ENCODE data around the gene SURF6.
"Not testable (repeated sequence)": the region's sequence is repeated elsewhere in the genome, so short reads cannot be mapped to it uniquely, and the experiment has no call there.

Gene SURF6

DNA sequence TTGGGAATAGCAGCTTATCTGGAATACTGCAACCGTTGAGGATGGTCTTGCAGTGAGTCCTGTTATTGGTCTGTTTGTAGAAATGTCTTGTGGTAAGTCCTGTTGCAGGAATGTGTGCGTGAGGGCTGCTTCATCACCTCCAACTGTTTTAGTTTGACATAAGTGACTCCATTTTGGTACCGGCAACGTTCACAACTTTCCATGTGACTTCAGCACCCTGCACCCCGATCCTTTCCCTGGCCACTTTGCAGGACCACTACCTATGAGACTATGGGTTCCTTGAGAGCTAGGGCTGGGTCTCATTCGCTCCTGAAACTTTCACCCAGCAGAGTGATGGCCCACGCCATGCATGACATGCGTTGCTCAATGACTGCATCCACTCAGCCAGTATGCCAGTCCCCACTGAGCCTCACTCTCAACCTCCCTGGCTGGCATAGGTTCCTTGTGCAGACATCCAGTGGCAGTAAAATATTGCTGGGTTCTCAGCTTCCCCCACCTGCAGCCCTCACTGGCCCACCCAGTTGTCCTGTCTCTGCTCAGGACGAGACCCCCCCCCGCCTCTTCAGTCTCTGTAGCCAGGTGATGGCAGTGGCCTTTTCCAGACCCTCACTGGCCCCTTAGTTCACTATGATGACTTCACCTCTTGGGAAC is 8.0 kb downstream of the SURF6 start (continued):
- no peak for TF ChIP-seq KLF9 (tag by site-specific recombination; IDR thresholded peaks at IDR 0.05; ENCODE audit: low read depth)

DNA sequence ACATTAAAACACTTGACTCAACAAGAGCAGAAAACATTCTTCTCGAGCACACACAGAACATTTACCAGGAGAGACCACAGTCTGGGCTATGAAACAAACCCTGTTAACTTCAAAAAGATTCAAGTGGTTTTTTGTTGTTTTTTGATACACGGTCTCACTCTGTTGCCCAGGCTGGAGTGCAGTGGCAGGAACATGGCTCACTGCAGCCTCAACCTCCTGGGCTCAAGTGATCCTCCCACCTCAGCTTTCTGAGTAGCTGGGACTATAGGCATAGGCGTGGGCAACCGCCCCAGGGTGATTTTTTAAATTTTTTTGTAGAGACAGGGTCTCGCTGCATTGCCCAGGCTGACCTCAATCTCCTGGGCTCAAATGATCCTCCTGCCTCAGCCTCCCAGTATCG is 9.0 kb downstream of the SURF6 start:
- peaks cover 4 to 24% of the 10 kb centered on the region in 2 experiments; a peak in 2 of 3 replicates for H3K36me3 ChIP-seq (ENCODE audit: control insufficient read depth in 2 of 2, insufficient read depth in 1 of 2, low read length in 2 of 2)
- H3K9me3 ChIP-seq (ENCODE audit: control insufficient read depth, insufficient read depth, low read depth, low read length); H3K4me3 ChIP-seq (ENCODE audit: low read depth, low read length); POLR2A ChIA-PET; H3K27ac ChIP-seq (ENCODE audit: extremely low read depth, low read depth, low read length); H3K4me1 ChIP-seq (ENCODE audit: control insufficient read depth, insufficient read depth, low read length): not testable (repeated sequence)
- CTCF ChIA-PET: interaction anchor here (4.3 to 8.9 kb wide), 3 partner anchors 88 to 146 kb away, joined by 40 to 159 read pairs (median 48); no protein-coding TSS in a partner anchor

DNA sequence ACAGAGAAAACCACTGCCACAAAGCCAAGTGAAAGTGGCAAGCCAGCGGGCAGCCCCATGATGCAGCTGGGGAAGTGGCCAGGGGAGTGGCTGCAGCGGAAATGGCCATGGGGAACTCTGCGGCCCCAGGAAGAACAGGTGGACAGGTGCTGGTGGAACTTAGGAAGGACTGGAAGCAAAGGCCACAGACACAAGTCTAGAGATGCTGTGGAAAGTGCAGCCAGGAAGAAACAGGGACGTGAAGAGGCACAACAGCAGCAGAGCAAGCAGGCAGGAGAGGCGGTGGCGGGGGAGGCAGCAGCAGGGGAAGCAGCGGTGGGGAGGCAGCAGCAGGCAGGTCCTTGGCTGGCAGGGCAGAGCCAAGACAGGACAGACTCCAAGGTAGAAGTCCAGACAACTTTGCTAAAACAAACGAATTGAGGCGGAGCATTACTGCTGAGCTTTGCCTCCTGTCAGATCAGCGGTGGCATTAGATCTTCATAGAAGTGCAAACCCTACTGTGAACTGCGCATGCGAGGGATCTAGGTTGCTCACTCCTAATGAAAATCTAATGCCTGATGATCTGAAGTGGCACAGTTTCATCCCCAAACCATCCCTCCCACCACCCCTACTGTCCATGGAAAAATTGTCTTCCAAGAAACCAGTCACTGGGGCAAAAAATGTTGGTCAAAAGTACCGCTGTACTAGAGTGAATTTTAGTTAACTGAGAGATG is 11.8 kb downstream of the SURF6 start:
- TF ChIP-seq ZBTB8A (tag by site-specific recombination; IDR thresholded peaks at IDR 0.05) (no peak), ZNF214 (tag by site-specific recombination; IDR thresholded peaks at IDR 0.05; ENCODE audit: borderline replicate concordance) (no peak), ZNF555 (tag by site-specific recombination; conservative IDR thresholded peaks at IDR 0.05) (no peak), KLF10 (tag by site-specific recombination; IDR thresholded peaks at IDR 0.05) (no peak), MYNN (tag by site-specific recombination; IDR thresholded peaks at IDR 0.05; ENCODE audit: borderline replicate concordance) (no peak), ZNF664 (tag by site-specific recombination; IDR thresholded peaks at IDR 0.05) (no peak), ZNF266 (tag by site-specific recombination; IDR thresholded peaks at IDR 0.05; ENCODE audit: low read depth) (no peak), ZNF274 (IDR thresholded peaks at IDR 0.05; ENCODE audit: low read length) (no peak), ZNF274 (tag by site-specific recombination; IDR thresholded peaks at IDR 0.05; ENCODE audit: borderline replicate concordance) (no peak), GLIS2 (tag by site-specific recombination; IDR thresholded peaks at IDR 0.05) (no peak), ZNF558 (tag by site-specific recombination; IDR thresholded peaks at IDR 0.05) (no peak)
- TF ChIP-seq, protein P1, sequence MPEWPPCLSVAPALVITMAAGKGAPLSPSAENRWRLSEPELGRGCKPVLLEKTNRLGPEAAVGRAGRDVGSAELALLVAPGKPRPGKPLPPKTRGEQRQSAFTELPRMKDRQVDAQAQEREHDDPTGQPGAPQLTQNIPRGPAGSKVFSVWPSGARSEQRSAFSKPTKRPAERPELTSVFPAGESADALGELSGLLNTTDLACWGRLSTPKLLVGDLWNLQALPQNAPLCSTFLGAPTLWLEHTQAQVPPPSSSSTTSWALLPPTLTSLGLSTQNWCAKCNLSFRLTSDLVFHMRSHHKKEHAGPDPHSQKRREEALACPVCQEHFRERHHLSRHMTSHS (tag by site-specific recombination; IDR thresholded peaks at IDR 0.05): no peak
- Histone ChIP-seq H3K4me1 (ENCODE audit: control insufficient read depth, insufficient read depth, low read length) (no peaks in the 10 kb centered on the region), H3K9me3 (ENCODE audit: control insufficient read depth, insufficient read depth, low read depth, low read length) (no peaks in the 10 kb centered on the region), H3K36me3 (ENCODE audit: control insufficient read depth in 2 of 2, insufficient read depth in 1 of 2, low read length in 2 of 2) (no peaks in the 10 kb centered on the region), H3K27ac (ENCODE audit: extremely low read depth, low read depth, low read length) (no peak overlapping the region), H3K4me3 (ENCODE audit: low read depth, low read length) (no peak overlapping the region)
- ChIA-PET POLR2A (no interaction called here), CTCF (interaction anchor here (0.6 to 2.2 kb wide), 2 partner anchors 136 to 159 kb away, joined by 3 to 8 read pairs; no protein-coding TSS in a partner anchor)

DNA sequence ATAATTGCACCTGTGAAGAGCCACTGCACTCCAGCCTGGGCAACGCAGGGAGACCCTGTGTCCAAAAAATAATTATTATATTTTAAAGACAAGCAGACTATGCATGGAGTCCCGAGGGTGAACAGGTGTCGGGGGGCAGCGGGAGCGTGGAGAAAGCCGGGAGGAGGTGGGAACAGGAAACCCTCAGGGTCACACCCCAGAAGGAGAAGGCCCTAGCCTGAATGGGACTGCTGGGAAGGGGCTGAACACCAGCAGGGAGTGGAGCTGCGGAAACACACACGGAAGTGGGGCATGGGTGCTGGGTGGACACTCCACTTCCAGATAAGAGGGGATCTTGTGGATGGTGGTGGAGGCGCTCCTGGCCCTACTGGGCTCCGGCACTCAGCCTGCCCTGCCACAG is 12.8 kb downstream of the SURF6 start:
- no peak overlapping the region for H3K27ac ChIP-seq (ENCODE audit: extremely low read depth, low read depth, low read length)
- no peak overlapping the region for H3K4me3 ChIP-seq (ENCODE audit: low read depth, low read length)
- no peaks in the 10 kb centered on the region for H3K9me3 ChIP-seq (ENCODE audit: control insufficient read depth, insufficient read depth, low read depth, low read length)
- POLR2A ChIA-PET: interaction anchor here (0.6 kb wide), 1 partner anchor 11 kb away, joined by 3 read pairs; no protein-coding TSS in a partner anchor
- no peaks in the 10 kb centered on the region for H3K4me1 ChIP-seq (ENCODE audit: control insufficient read depth, insufficient read depth, low read length)
- H3K36me3 ChIP-seq (ENCODE audit: control insufficient read depth in 2 of 2, insufficient read depth in 1 of 2, low read length in 2 of 2): no peaks in the 10 kb centered on the region
- CTCF ChIA-PET: interaction anchor here (0.6 to 1.3 kb wide), 4 partner anchors 8 to 176 kb away, joined by 3 to 6 read pairs (median 4); no protein-coding TSS in a partner anchor
- TF ChIP-seq ZSCAN16 (tag by site-specific recombination; IDR thresholded peaks at IDR 0.05): no peak
- no peak for TF ChIP-seq ZNF426 (tag by site-specific recombination; IDR thresholded peaks at IDR 0.05)
- TF ChIP-seq ZNF510 (tag by site-specific recombination; IDR thresholded peaks at IDR 0.05; ENCODE audit: insufficient replicate concordance): no peak
- no peak for TF ChIP-seq ZNF24 (tag by site-specific recombination; IDR thresholded peaks at IDR 0.05)
- no peak for TF ChIP-seq MEIS1 (CRISPR knock-in tag; IDR thresholded peaks at IDR 0.05; ENCODE audit: borderline replicate concordance)
- TF ChIP-seq ZNF248 (tag by site-specific recombination; IDR thresholded peaks at IDR 0.05): no peak
- TF ChIP-seq, protein P2, sequence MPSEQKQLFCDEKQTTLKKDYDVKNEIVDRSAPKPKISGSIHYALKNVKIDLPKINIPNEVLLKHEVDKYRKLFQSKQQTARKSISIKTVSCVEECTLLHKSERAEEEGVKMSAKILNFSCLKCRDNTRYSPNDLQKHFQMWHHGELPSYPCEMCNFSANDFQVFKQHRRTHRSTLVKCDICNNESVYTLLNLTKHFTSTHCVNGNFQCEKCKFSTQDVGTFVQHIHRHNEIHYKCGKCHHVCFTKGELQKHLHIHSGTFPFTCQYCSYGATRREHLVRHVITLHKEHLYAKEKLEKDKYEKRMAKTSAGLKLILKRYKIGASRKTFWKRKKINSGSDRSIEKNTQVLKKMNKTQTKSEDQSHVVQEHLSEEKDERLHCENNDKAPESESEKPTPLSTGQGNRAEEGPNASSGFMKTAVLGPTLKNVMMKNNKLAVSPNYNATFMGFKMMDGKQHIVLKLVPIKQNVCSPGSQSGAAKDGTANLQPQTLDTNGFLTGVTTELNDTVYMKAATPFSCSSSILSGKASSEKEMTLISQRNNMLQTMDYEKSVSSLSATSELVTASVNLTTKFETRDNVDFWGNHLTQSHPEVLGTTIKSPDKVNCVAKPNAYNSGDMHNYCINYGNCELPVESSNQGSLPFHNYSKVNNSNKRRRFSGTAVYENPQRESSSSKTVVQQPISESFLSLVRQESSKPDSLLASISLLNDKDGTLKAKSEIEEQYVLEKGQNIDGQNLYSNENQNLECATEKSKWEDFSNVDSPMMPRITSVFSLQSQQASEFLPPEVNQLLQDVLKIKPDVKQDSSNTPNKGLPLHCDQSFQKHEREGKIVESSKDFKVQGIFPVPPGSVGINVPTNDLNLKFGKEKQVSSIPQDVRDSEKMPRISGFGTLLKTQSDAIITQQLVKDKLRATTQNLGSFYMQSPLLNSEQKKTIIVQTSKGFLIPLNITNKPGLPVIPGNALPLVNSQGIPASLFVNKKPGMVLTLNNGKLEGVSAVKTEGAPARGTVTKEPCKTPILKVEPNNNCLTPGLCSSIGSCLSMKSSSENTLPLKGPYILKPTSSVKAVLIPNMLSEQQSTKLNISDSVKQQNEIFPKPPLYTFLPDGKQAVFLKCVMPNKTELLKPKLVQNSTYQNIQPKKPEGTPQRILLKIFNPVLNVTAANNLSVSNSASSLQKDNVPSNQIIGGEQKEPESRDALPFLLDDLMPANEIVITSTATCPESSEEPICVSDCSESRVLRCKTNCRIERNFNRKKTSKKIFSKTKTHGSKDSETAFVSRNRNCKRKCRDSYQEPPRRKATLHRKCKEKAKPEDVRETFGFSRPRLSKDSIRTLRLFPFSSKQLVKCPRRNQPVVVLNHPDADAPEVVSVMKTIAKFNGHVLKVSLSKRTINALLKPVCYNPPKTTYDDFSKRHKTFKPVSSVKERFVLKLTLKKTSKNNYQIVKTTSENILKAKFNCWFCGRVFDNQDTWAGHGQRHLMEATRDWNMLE (tag by site-specific recombination; conservative IDR thresholded peaks at IDR 0.05; ENCODE audit: low read depth): no peak
- no peak for TF ChIP-seq SP3 (tag by site-specific recombination; IDR thresholded peaks at IDR 0.05)
- TF ChIP-seq, protein P3, sequence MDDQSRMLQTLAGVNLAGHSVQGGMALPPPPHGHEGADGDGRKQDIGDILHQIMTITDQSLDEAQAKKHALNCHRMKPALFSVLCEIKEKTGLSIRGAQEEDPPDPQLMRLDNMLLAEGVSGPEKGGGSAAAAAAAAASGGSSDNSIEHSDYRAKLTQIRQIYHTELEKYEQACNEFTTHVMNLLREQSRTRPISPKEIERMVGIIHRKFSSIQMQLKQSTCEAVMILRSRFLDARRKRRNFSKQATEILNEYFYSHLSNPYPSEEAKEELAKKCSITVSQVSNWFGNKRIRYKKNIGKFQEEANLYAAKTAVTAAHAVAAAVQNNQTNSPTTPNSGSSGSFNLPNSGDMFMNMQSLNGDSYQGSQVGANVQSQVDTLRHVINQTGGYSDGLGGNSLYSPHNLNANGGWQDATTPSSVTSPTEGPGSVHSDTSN (CRISPR knock-in tag; IDR thresholded peaks at IDR 0.05): no peak
- no peak for TF ChIP-seq ZNF416 (tag by site-specific recombination; IDR thresholded peaks at IDR 0.05)
